ENCODE measurements around the gene ULK1. TPM values are rescaled to one million over a fixed set of nuclear protein-coding genes. Genes with fewer than 3 reads are reported as not detected.

Gene ULK1
- total RNA-seq, 1 experiment from 2014 or later = 34.2 TPM

GRCh38 chr12:131852551-131853299 lies 41.7 kb upstream of the ULK1 start:
- H2AFZ ChIP-seq (ENCODE audit: low read depth, low read length, poor library complexity, severe bottlenecking) = no peak overlapping the region
- intact Hi-C loops (cut with micrococcal nuclease) = no loop called here
- RAD21 ChIA-PET (ENCODE audit: low non-redundant PET in 1 of 2, low total read pairs in 2 of 2, uncharacterized antibody in 2 of 2, unreplicated experiment in 2 of 2) = no interaction called here
- H3K9me2 ChIP-seq (ENCODE audit: insufficient read depth) = no peaks in the 10 kb centered on the region
- H3K27ac ChIP-seq (ENCODE audit: low read depth, low read length) = no peak overlapping the region
- H3K9ac ChIP-seq (ENCODE audit: low read length) = no peak overlapping the region
- no TSS peak for BruUV-seq (replicated peaks)
- no peak overlapping the region for H3K4me2 ChIP-seq (ENCODE audit: low read length)
- no peak for DNase-seq (ENCODE audit: low read depth, low spot score)
- POLR2A ChIA-PET = interaction anchor here (0.7 kb wide), 1 partner anchor 11 kb away, joined by 4 read pairs; no protein-coding TSS in a partner anchor
- H3K79me2 ChIP-seq (ENCODE audit: insufficient read depth, low read length) = no peaks in the 10 kb centered on the region
- no peaks in the 10 kb centered on the region for H3K4me1 ChIP-seq (ENCODE audit: control insufficient read depth in 1 of 2, insufficient read depth in 2 of 2, low read length in 2 of 2)
- no peaks in the 10 kb centered on the region for H4K20me1 ChIP-seq (ENCODE audit: insufficient read depth)
- H3K4me3 ChIP-seq (replicated peaks in 1 of 2; ENCODE audit: low read depth in 1 of 2, low read length in 2 of 2) = no peak overlapping the region
- H3K36me3 ChIP-seq (ENCODE audit: control insufficient read depth in 1 of 2, insufficient read depth in 2 of 2, low read length in 2 of 2) = no peaks in the 10 kb centered on the region
- no peak for ATAC-seq
- H3K27me3 ChIP-seq (ENCODE audit: insufficient read depth, low read length) = no peaks in the 10 kb centered on the region
- H3K9me3 ChIP-seq (ENCODE audit: control insufficient read depth in 1 of 2, insufficient read depth in 1 of 2, low read depth in 1 of 2, low read length in 2 of 2) = no peaks in the 10 kb centered on the region
- CTCF ChIA-PET = no interaction called here
- no peak for TF ChIP-seq ZFX (IDR thresholded peaks at IDR 0.05)

GRCh38 chr12:131853832-131854797 lies 40.3 kb upstream of the ULK1 start:
- no peak for ATAC-seq
- Histone ChIP-seq H4K20me1 (ENCODE audit: insufficient read depth) (no peaks in the 10 kb centered on the region), H3K9me3 (ENCODE audit: control insufficient read depth in 1 of 2, insufficient read depth in 1 of 2, low read depth in 1 of 2, low read length in 2 of 2) (no peaks in the 10 kb centered on the region), H3K4me3 (replicated peaks in 1 of 2; ENCODE audit: low read depth in 1 of 2, low read length in 2 of 2) (no peak overlapping the region), H3K4me1 (ENCODE audit: control insufficient read depth in 1 of 2, insufficient read depth in 2 of 2, low read length in 2 of 2) (no peaks in the 10 kb centered on the region), H3K27ac (ENCODE audit: low read depth, low read length) (no peak overlapping the region), H3K79me2 (ENCODE audit: insufficient read depth, low read length) (no peaks in the 10 kb centered on the region), H3K27me3 (ENCODE audit: insufficient read depth, low read length) (no peaks in the 10 kb centered on the region), H3K9me2 (ENCODE audit: insufficient read depth) (no peaks in the 10 kb centered on the region), H3K4me2 (ENCODE audit: low read length) (no peak overlapping the region), H3K36me3 (ENCODE audit: control insufficient read depth in 1 of 2, insufficient read depth in 2 of 2, low read length in 2 of 2) (no peaks in the 10 kb centered on the region), H3K9ac (ENCODE audit: low read length) (no peak overlapping the region), H2AFZ (ENCODE audit: low read depth, low read length, poor library complexity, severe bottlenecking) (no peak overlapping the region)
- ChIA-PET CTCF (no interaction called here), RAD21 (ENCODE audit: low non-redundant PET in 1 of 2, low total read pairs in 2 of 2, uncharacterized antibody in 2 of 2, unreplicated experiment in 2 of 2) (interaction anchor here in 1 of 2 experiments (0.6 kb wide), 1 partner anchor 46 kb away, joined by 3 read pairs; no protein-coding TSS in a partner anchor), POLR2A (no interaction called here)
- intact Hi-C loops (cut with micrococcal nuclease) = no loop called here
- no TSS peak for BruUV-seq (replicated peaks)
- TF ChIP-seq RAD21 (IDR thresholded peaks at IDR 0.05; ENCODE audit: low read depth) (peak; percentile 60), SIN3A (IDR thresholded peaks at IDR 0.05; ENCODE audit: low read depth) (no peak)
- DNase-seq (ENCODE audit: low read depth, low spot score) = no peak

All from HCT116 (cell line).